ENCODE data around the gene VWA8. TPM values are rescaled to one million over a fixed set of nuclear protein-coding genes. Genes with fewer than 3 reads are reported as not detected.

VWA8 gene
- total and polyA plus RNA-seq, 2 experiments from 2014 or later: 6.3 to 24.6 TPM

GRCh38 chr13:41944229-41944628 is 16.7 kb downstream of the VWA8 start:
- H3K27me3 ChIP-seq (ENCODE audit: insufficient read depth): no peaks in the 10 kb centered on the region
- Mint-ChIP-seq H3K27ac (no peak overlapping the region), H3K4me1 (peaks cover 10% of the 10 kb centered on the region), H3K27me3 (ENCODE audit: insufficient read depth, low read depth, poor library complexity) (no peaks in the 10 kb centered on the region), H3K4me3 (no peak overlapping the region), H3K9me3 (no peaks in the 10 kb centered on the region), H3K36me3 (ENCODE audit: low read depth) (peaks cover 20% of the 10 kb centered on the region; the same call in 2 of the 3 replicates)
- no peak overlapping the region for H2AFZ ChIP-seq
- H4K20me1 ChIP-seq (replicated peaks; ENCODE audit: insufficient read depth): 0 out of 2 replicates have a peak, but pooled peaks cover 5% of the 10 kb centered on the region
- peaks cover 31% of the 10 kb centered on the region for H3K79me2 ChIP-seq (replicated peaks; ENCODE audit: insufficient read depth)
- no peak overlapping the region for H3K4me3 ChIP-seq
- no peak for TF ChIP-seq EZH2phosphoT487 (IDR thresholded peaks at IDR 0.05; ENCODE audit: unreplicated experiment)
- no peak for TF ChIP-seq EZH2 (IDR thresholded peaks at IDR 0.05; ENCODE audit: low read depth, unreplicated experiment)
- no peak for TF ChIP-seq STAT1 (IDR thresholded peaks at IDR 0.05; ENCODE audit: unreplicated experiment)
- TF ChIP-seq ZNF331 (CRISPR knock-in tag; IDR thresholded peaks at IDR 0.05; ENCODE audit: low read depth): no peak
- no peak for TF ChIP-seq ETS1 (IDR thresholded peaks at IDR 0.05)
- no peak for TF ChIP-seq CREB1 (CRISPR knock-in tag; IDR thresholded peaks at IDR 0.05; ENCODE audit: low read depth)
- no peak for TF ChIP-seq CTCF (conservative IDR thresholded peaks at IDR 0.05; ENCODE audit: low read depth in 2 of 2)
- TF ChIP-seq POLR2AphosphoS5 (IDR thresholded peaks at IDR 0.05; ENCODE audit: low read depth): no peak
- no peak for TF ChIP-seq ZNF114 (CRISPR knock-in tag; IDR thresholded peaks at IDR 0.05)
- TF ChIP-seq NANOG (IDR thresholded peaks at IDR 0.05; ENCODE audit: borderline replicate concordance): no peak
- no peak for TF ChIP-seq JUNB (IDR thresholded peaks at IDR 0.05; ENCODE audit: unreplicated experiment)
- TF ChIP-seq REST (IDR thresholded peaks at IDR 0.05; ENCODE audit: unreplicated experiment): no peak
- TF ChIP-seq ZNF462 (CRISPR knock-in tag; IDR thresholded peaks at IDR 0.05): no peak
- no peaks in the 10 kb centered on the region for H3K36me3 ChIP-seq (ENCODE audit: insufficient read depth)
- no peak for ATAC-seq
- H3K4me2 ChIP-seq: no peak overlapping the region
- H3K4me1 ChIP-seq (ENCODE audit: insufficient read depth): no peaks in the 10 kb centered on the region
- H3K27ac ChIP-seq (ENCODE audit: low read depth): no peak overlapping the region
- H3F3A ChIP-seq (replicated peaks; ENCODE audit: low read depth): no peaks in the 10 kb centered on the region
- DNase-seq (ENCODE audit: low spot score): no peak
- H3K9me2 ChIP-seq (ENCODE audit: insufficient read depth): no peaks in the 10 kb centered on the region

All from GM23338 (cell line).